GM18502 (cell line): Measurements from ENCODE around the gene GPR50.

Source experiments
- ATAC-seq: cut with Tn5 transposase; IDR thresholded peaks from one replicate; pipeline ENCODE4 v1.9.1; 2021; ENCODE audit warnings: mild to moderate bottlenecking; ENCODE audit not compliant: unreplicated experiment, poor library complexity

The GPR50 gene

GRCh38 chrX:151225843-151226242 lies 49.5 kb downstream of the GPR50 start:
- no peak for ATAC-seq

DNA sequence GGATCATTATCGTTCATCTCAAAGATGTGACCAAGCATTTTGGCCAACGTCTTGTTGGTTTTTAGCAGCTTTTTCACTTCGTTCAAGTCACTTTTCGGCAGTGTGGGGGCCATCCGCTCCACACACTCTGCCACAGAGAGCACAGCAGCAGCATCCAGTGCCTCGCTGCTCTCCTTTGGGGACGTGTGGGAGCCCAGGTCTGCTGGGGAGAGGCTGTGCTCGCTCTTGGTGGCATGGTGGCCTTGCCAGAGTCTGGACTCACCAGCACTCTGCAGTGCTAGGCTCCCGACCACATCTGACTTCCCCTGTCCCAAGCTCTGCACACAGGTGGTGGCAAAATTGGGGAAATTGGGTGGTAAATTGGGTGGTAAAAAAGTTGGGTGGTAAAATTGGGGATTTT lies 50.6 kb downstream of the GPR50 start:
- no peak for ATAC-seq

- ATAC-seq: no peak
Measured at GRCh38 chrX:151227627-151228026, 51.2 kb downstream of the GPR50 start.

GRCh38 chrX:151228935-151229334 lies 52.6 kb downstream of the GPR50 start:
- no peak for ATAC-seq
